Spleen (tissue), 7 donors: ENCODE results near the gene CSH2.
"Not testable (repeated sequence)": the region's sequence is repeated elsewhere in the genome, so short reads cannot be mapped to it uniquely, and the experiment has no call there.

Source experiments
- POLR2A ChIP-seq, 3 donors: fragments of 450-650 bp; IDR thresholded peaks; one replicate each; pipeline ENCODE4 v1.5.1; 2017; ENCODE audit warnings: antibody characterized with exemption in 3 of 3, mild to moderate bottlenecking in 1 of 3
- POLR2AphosphoS5 ChIP-seq, 3 donors: sonication (generic); formaldehyde crosslinking; IDR thresholded peaks; one replicate each; pipeline ENCODE4 v1.5.1; 2017; ENCODE audit warnings: antibody characterized with exemption in 3 of 3
- TF ChIP-seq, protein P1 (sequence below), 11 experiments: fragments of 200-600 bp in 7 of 11; fragments of 450-650 bp in 4 of 11; sonication (generic) in 4 of 11; IDR thresholded peaks in 8 of 11; conservative IDR thresholded peaks in 3 of 11; 1 replicate in 7 of 11; 2 replicates in 4 of 11; pipeline versions ENCODE4 v1.4.0 to v1.8.0; 2016 to 2021; ENCODE audit warnings: antibody characterized with exemption in 11 of 11, inconsistent platforms in 4 of 11, mild to moderate bottlenecking in 1 of 11
- donor health status: DM: no; HTN: no; CAD: no; lungs with moderate emphysema.
- donor health status: DM: no; HTN: no; CAD: no.
- donor health status: DM: no; HTN: no; CAD: no.

GRCh38 chr17:63874693-63875092, 1.2 kb upstream of the CSH2 start:
- TF ChIP-seq POLR2AphosphoS5, POLR2A (IDR thresholded peaks at IDR 0.05): not testable (repeated sequence)
- TF ChIP-seq, protein P1, sequence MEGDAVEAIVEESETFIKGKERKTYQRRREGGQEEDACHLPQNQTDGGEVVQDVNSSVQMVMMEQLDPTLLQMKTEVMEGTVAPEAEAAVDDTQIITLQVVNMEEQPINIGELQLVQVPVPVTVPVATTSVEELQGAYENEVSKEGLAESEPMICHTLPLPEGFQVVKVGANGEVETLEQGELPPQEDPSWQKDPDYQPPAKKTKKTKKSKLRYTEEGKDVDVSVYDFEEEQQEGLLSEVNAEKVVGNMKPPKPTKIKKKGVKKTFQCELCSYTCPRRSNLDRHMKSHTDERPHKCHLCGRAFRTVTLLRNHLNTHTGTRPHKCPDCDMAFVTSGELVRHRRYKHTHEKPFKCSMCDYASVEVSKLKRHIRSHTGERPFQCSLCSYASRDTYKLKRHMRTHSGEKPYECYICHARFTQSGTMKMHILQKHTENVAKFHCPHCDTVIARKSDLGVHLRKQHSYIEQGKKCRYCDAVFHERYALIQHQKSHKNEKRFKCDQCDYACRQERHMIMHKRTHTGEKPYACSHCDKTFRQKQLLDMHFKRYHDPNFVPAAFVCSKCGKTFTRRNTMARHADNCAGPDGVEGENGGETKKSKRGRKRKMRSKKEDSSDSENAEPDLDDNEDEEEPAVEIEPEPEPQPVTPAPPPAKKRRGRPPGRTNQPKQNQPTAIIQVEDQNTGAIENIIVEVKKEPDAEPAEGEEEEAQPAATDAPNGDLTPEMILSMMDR (IDR thresholded peaks at IDR 0.05 in 8 of 11, conservative IDR thresholded peaks at IDR 0.05 in 3 of 11), result not testable (repeated sequence)
